ENCODE results near the gene DNAJC4.

DNA sequence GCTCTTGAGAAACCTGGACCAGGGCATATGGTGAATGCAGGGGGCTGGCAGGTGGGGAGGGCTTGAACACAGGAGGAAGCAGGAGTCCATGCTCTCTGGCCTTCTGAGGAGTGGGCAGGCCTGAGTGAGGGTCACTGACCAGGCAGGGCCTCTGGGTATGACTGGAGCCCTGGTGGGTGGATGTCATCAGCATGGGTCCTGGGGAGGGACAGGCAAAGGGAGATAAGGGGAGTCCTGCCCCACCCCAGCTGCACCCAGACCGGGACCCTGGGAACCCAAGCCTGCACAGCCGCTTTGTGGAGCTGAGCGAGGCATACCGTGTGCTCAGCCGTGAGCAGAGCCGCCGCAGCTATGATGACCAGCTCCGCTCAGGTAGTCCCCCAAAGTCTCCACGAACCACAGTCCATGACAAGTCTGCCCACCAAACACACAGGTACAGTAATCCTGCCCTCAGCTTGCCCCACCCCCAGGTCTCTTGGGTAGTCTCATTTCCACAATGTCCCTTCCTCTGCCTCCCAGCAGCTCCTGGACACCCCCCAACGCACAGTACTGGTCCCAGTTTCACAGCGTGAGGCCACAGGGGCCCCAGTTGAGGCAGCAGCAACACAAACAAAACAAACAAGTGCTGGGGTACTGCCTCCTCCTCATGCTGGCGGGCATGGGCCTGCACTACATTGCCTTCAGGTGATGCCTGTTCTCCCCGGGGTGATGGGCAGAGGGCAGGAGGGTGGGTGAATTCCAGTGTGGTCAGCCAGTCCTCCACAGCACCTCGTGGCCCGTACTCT, 2.0 kb downstream of the DNAJC4 start:
- TF ChIP-seq, protein P1, sequence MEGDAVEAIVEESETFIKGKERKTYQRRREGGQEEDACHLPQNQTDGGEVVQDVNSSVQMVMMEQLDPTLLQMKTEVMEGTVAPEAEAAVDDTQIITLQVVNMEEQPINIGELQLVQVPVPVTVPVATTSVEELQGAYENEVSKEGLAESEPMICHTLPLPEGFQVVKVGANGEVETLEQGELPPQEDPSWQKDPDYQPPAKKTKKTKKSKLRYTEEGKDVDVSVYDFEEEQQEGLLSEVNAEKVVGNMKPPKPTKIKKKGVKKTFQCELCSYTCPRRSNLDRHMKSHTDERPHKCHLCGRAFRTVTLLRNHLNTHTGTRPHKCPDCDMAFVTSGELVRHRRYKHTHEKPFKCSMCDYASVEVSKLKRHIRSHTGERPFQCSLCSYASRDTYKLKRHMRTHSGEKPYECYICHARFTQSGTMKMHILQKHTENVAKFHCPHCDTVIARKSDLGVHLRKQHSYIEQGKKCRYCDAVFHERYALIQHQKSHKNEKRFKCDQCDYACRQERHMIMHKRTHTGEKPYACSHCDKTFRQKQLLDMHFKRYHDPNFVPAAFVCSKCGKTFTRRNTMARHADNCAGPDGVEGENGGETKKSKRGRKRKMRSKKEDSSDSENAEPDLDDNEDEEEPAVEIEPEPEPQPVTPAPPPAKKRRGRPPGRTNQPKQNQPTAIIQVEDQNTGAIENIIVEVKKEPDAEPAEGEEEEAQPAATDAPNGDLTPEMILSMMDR (IDR thresholded peaks at IDR 0.05): no peak
- TF ChIP-seq POLR2A (IDR thresholded peaks at IDR 0.05): no peak

All from adrenal gland (tissue), 5 donors.